ENCODE results near the gene NELL2.
"Not testable (repeated sequence)": the region's sequence is repeated elsewhere in the genome, so short reads cannot be mapped to it uniquely, and the experiment has no call there.

NELL2 gene

DNA sequence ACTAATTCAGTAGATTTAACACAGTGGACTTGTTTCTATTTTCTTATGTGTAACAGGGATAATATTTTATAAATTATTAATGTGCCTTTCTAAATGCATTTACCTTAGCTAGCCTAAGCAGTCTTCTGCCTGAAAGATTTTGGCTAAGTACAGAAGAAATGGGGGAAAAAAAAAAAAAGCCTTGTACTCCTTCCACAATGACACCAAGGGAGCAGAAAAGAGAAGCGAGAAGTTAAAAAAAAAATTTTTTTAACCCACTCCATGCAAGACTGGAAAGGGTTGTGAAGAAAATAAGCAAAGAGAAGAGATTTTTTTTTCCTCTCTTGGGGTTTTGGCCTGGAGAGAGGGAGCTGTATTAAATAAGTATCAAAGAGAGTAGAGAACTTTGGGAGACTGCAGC, 28.7 kb downstream of the NELL2 start:
- DNase-seq, result no peak

GRCh38 chr12:44846826-44847225, 29.3 kb downstream of the NELL2 start:
- DNase-seq, result no peak

DNA sequence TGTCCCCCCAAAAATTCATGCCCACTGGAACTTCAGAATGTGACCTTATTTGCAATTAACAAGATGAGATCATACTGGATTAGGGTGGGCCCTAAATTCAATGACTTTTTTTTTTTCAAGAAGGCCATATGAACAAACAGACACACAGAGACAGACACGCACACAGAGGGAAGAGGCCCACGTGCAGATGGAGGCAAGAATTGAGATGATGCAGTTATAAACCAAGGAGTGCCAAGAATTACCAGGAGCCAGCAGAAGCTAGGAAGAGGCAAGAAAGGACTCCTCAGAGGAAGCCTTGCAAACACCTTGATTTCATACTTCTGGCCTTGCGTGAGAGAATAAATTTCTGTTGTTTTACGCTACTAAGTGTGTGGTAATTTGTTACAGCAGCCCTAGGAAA, 33.4 kb downstream of the NELL2 start:
- DNase-seq, result no peak

DNA sequence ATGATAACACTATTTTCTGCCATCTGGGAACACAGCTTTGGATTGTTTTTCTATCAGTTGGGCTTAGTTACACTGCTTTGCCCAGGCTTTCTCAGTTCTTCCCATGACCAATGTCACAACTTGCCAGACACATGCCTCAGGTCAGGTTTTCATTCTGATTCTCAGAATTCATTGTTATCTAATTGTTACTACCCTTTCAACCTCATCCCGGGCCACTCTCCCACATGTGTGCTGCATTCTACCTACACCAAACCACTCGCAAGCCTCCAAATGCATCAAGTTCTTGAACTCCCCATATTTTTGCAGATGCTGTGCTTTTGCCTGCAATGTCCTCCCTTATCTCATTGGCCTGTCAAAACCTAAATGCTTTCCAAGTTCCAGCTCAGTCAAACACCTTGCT, 36.3 kb downstream of the NELL2 start:
- DNase-seq, result no peak

DNA sequence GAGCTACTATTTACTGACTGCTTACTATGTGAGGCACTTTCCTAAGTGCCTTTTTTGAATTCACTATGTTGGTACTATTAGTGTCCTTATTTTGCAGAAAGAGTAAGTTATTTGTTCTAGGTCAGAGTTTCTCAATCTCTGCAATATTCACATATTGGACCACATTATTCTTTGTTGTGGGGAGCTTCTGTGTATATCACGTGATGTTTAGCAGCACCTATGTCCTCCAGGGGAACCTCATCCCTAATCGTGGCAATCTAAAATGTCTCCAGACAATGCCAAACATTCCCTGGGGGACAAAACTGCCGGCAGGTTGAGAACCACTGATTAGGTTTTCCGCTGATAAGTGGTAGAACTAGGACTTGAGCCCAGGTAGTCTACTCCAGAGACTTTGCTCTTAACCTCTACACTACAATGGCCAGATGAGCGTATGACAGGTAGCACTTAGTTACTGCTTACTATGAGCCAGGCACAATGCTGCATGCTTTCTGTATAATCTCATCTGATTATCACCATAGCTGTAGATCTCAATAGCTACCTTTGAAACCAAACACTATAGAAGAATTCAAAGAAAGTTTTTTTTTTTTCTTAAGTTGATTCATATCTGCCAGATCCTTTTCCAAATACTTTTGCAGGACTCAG, 38.9 kb downstream of the NELL2 start:
- DNase-seq, result no peak

- DNase-seq, result no peak
Observed at GRCh38 chr12:44835641-44836379, 40.3 kb downstream of the NELL2 start.

DNA sequence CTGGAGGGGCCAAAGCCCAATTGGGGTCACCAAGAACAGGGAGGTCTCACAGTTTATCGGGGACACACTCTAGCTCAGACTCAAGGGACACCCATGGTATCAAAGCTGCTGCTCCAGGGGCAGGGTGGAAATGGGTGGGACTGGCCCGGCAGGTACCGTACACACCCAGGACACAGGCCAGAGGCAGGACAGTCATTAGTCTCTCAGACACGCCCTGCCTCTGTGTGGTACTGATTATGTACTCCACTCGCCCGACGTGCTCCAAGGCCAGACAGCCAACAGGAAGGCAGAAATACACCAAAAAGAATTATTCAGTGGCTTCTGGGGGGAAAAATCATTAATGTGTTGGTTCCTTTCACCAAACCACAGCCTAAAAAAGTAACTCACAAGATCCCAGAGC, 41.1 kb downstream of the NELL2 start:
- not testable (repeated sequence) for DNase-seq

DNA sequence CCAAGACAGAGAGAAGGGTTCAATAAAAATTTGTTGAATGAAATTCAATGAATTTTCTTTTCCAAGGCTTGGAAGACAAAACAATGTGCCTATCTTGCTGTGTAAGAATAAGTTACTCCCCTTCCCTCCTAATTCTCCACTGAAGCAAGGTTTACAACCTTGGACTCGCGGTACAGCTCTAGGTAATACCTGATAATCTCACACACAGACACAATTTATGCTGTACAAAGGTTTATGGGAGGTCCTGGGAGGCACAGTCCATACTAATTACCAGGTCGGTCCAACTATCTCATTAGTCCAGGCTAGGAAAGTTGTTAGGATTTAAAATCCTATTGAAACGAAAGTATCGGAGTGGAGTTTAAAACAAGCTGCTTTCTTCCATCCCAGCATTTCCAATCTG, 42.6 kb downstream of the NELL2 start:
- no peak for DNase-seq

GRCh38 chr12:44830566-44831055, 45.5 kb downstream of the NELL2 start:
- DNase-seq, result no peak

GRCh38 chr12:44829045-44829444, 47.1 kb downstream of the NELL2 start:
- no peak for DNase-seq

GRCh38 chr12:44827832-44828438, 48.2 kb downstream of the NELL2 start:
- no peak for DNase-seq

GRCh38 chr12:44821702-44822101, 54.4 kb downstream of the NELL2 start:
- DNase-seq, result not testable (repeated sequence)

DNA sequence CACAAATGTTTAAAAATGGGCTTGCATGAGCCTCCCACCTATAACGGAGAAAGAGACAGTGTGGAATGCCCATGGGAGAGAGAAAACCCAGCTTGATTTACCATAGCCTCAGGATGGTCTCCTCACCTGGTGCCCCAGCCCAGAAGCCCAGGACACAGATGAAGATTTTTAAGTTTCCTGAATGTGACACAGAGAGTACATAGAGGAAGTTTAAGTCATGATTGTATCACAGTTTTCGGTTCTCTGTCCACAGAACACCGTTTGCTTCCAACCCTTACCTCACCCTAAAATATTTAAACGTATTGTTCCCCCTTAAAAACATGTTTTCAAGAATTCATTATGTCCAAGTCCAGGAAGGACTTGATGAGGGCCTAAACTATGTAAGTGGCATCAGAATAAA, 56.2 kb downstream of the NELL2 start:
- no peak for DNase-seq

DNA sequence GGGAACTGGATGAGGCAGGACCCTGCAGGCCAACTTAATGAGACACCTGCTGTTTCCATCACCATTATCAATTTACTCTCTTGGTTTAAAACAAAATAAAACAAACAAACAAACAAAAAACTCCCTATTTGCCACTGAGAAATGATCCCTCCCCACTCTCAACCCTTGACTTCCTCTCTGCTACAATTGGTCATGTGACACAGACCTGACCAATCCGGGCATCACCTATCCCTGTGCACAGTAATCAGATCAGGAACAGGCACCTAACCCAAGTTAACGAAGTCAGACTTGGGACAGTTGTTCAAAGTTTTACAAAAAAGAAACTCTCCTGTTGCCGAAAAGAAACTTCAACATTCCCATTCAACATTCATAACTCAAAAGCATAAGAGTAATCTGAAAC, 58.4 kb downstream of the NELL2 start:
- no peak for DNase-seq

DNA sequence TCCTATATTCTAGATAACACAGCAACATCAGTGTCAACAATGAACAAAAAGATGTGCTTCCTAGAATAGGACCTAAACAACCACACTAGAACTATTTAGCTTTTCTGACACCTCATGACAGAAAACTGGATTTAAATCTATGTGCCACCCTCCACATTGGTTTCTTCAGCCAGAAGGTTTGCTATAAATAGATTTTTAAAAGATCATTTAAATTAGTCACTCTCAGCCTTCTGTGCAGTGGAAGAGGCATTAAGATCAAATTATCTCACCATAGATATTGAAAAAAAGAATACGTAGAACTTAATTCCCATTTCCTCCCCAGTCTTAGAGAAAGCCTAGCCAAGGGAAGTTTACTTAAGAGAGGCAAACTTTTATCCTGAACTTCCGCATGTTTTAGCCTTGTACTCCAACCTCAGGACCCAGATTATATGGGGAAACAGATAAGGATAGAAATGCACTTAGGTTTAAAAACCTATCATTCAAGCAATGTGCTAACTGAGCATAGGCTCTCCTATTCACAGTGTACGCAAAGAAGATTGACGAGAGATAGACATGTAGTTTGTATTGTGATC, 59.6 kb downstream of the NELL2 start:
- no peak for DNase-seq

- no peak for DNase-seq
Observed at GRCh38 chr12:44812062-44812461, 64.1 kb downstream of the NELL2 start.

- no peak for DNase-seq
Observed at GRCh38 chr12:44804068-44804467, 72.0 kb downstream of the NELL2 start.

GRCh38 chr12:44795970-44796369, 80.1 kb downstream of the NELL2 start:
- DNase-seq, result no peak

GRCh38 chr12:44788731-44789130, 87.4 kb downstream of the NELL2 start:
- no peak for DNase-seq

- no peak for DNase-seq
Observed at GRCh38 chr12:44780221-44780790, 95.8 kb downstream of the NELL2 start.

DNA sequence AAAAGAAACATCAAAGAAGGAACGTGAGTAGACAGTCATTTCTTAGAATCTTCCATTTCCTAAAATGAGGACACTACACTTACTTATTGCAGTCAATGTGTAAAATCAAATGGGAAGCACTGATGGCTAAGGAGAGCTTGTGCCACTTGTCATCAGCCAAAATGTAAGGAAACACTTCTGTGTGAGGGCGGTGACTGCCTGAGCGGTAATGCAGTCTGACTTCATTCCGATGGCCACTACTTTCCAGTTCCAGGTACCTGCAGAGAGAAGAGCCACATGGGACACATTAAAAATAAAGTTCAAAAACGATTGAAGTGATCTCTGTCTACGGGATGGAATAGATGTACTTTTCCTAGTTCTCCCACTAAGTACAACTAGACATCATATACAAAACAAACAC, 96.3 kb downstream of the NELL2 start:
- DNase-seq, result no peak

- DNase-seq, result no peak
Observed at GRCh38 chr12:44778863-44779262, 97.3 kb downstream of the NELL2 start.

DNA sequence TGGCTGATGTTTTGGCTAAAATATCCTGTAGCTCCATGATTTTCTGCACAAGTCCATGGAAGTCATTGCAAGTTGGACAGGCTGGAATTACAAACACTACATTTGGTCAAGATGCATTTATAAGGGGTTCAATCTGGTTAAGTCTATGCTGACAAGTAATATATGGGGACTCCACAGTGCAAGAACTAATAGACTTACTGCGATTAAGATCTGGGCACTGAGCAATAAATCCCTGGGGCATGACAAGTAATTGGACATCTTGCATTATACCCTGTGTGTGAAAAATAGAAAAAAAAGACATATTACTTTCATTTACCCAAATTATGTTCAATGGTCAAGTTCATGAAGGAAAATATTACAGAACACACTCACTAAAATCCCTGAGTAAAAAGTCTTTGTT, 99.1 kb downstream of the NELL2 start:
- DNase-seq, result no peak

DNA sequence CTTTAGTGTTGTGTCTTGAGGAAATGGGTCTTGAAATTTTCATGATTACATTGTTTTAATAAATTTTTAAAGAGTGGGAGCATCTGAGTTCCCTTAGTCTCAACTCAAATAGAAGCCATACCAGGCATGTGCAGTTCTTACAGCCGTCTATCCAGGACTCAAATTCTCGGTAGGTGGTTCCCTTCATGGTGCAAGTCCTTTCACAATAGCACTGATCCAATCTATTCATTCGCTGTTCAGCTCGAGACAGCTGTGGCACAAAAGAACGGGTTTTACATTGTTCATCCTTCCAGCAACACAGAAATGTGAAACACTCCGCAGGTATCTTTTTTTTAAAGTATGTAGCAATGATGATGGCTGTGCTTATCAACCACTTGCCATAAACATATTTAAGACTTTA, 100.2 kb downstream of the NELL2 start:
- DNase-seq, result no peak
